Superior temporal gyrus (tissue), 1 donor: ENCODE data around the gene SNX5.

Experiments used
- DNase-seq: peaks from one replicate; pipeline ENCODE4 v3.0.0-alpha.2; 2016; ENCODE audit errors: extremely low spot score

The SNX5 gene

GRCh38 chr20:17940224-17940971 is 28.2 kb downstream of the SNX5 start:
- DNase-seq = peak; percentile 49

GRCh38 chr20:17939622-17940223 is 28.9 kb downstream of the SNX5 start:
- DNase-seq = no peak

GRCh38 chr20:17938871-17939619 is 29.5 kb downstream of the SNX5 start:
- DNase-seq = peak; percentile 75

GRCh38 chr20:17936761-17937732 is 31.5 kb downstream of the SNX5 start:
- no peak for DNase-seq

- no peak for DNase-seq
Observed at GRCh38 chr20:17936286-17936760, 32.3 kb downstream of the SNX5 start.

GRCh38 chr20:17935761-17936160 is 32.8 kb downstream of the SNX5 start:
- DNase-seq = no peak

- no peak for DNase-seq
Observed at GRCh38 chr20:17935186-17935585, 33.4 kb downstream of the SNX5 start.

- DNase-seq = no peak
Observed at GRCh38 chr20:17934141-17934862, 34.3 kb downstream of the SNX5 start.

GRCh38 chr20:17933711-17934110 is 34.9 kb downstream of the SNX5 start:
- no peak for DNase-seq

- no peak for DNase-seq
Observed at GRCh38 chr20:17933121-17933520, 35.5 kb downstream of the SNX5 start.

GRCh38 chr20:17932396-17932795 is 36.2 kb downstream of the SNX5 start:
- no peak for DNase-seq

- no peak for DNase-seq
Observed at GRCh38 chr20:17931513-17931912, 37.1 kb downstream of the SNX5 start.

- DNase-seq = no peak
Observed at GRCh38 chr20:17928633-17929311, 39.8 kb downstream of the SNX5 start.

- DNase-seq = no peak
Observed at GRCh38 chr20:17928211-17928611, 40.4 kb downstream of the SNX5 start.

- DNase-seq = no peak
Observed at GRCh38 chr20:17925940-17926300, 42.7 kb downstream of the SNX5 start.

- no peak for DNase-seq
Observed at GRCh38 chr20:17925141-17925939, 43.3 kb downstream of the SNX5 start.

GRCh38 chr20:17921774-17922173 is 46.8 kb downstream of the SNX5 start:
- no peak for DNase-seq

GRCh38 chr20:17919149-17919548 is 49.4 kb downstream of the SNX5 start:
- DNase-seq = no peak

- DNase-seq = no peak
Observed at GRCh38 chr20:17917832-17918618, 50.6 kb downstream of the SNX5 start.
